ENCODE data around the gene U2AF2. TPM values are rescaled to one million over a fixed set of nuclear protein-coding genes. Genes with fewer than 3 reads are reported as not detected.

The U2AF2 gene
- total RNA-seq, 1 experiment from 2014 or later, result 309 TPM

DNA sequence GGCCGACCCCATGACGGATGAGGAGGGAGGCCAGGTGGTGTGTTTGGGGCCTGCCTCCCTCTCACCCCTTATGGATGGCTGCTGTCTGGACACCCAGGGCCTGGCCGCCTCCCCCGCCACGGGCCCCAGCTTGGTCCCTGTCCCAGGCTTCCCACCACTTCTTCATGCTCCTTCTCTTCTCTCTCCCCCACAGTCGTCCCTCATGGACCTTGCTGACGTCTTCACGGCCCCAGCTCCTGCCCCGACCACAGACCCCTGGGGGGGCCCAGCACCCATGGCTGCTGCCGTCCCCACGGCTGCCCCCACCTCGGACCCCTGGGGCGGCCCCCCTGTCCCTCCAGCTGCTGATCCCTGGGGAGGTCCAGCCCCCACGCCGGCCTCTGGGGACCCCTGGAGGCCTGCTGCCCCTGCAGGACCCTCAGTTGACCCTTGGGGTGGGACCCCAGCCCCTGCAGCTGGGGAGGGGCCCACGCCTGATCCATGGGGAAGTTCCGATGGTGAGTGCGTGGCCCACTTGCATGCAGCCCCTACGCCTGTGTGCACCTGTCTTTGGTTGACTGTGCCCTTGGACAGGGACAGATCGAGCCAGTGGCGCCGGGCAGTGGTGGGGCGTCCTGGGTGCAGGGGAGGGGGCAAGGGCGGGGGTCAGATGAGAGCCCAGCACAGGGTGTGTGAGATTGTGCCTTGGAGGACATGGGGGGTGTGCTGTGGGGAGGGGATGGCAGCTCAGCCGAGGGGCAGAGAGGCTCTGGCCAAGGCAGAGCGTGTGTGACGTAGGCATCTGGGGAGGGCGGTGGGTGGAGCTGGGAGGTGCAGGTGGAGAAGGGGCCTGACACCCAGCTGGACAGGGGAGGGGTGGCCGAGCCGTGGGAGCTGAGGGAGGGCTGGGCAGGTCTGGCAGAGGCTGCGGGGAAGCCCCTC is 37.0 kb downstream of the U2AF2 start:
- Mint-ChIP-seq H3K4me3 (ENCODE audit: low read depth, unreplicated experiment) (no peak overlapping the region), H3K9me3 (ENCODE audit: low read depth, unreplicated experiment) (no peaks in the 10 kb centered on the region), H3K4me1 (ENCODE audit: low read depth, unreplicated experiment) (peaks cover 12% of the 10 kb centered on the region), H3K27me3 (ENCODE audit: unreplicated experiment) (no peaks in the 10 kb centered on the region), H3K27ac (ENCODE audit: unreplicated experiment) (no peak overlapping the region), H3K36me3 (ENCODE audit: insufficient read depth, unreplicated experiment) (peaks cover 73% of the 10 kb centered on the region)
- BruUV-seq (replicated peaks), result no TSS peak
- intact Hi-C loops (cut with micrococcal nuclease; ENCODE audit: unreplicated experiment), result no loop called here
- CTCF ChIA-PET, result no interaction called here
- no peak for TF ChIP-seq CTCF (IDR thresholded peaks at IDR 0.05; ENCODE audit: unreplicated experiment)
- DNase-seq, result no peak

GRCh38 chr19:55692681-55693081 is 37.8 kb downstream of the U2AF2 start:
- Mint-ChIP-seq H3K4me3 (ENCODE audit: low read depth, unreplicated experiment) (no peak overlapping the region), H3K4me1 (ENCODE audit: low read depth, unreplicated experiment) (peaks cover 3% of the 10 kb centered on the region), H3K9me3 (ENCODE audit: low read depth, unreplicated experiment) (no peaks in the 10 kb centered on the region), H3K27ac (ENCODE audit: unreplicated experiment) (no peak overlapping the region), H3K36me3 (ENCODE audit: insufficient read depth, unreplicated experiment) (peaks cover 73% of the 10 kb centered on the region), H3K27me3 (ENCODE audit: unreplicated experiment) (no peaks in the 10 kb centered on the region)
- CTCF ChIA-PET, result no interaction called here
- no peak for TF ChIP-seq CTCF (IDR thresholded peaks at IDR 0.05; ENCODE audit: unreplicated experiment)
- no TSS peak for BruUV-seq (replicated peaks)
- intact Hi-C loops (cut with micrococcal nuclease; ENCODE audit: unreplicated experiment), result no loop called here
- DNase-seq, result no peak

GRCh38 chr19:55693336-55693974 is 38.6 kb downstream of the U2AF2 start:
- H3K27me3 Mint-ChIP-seq (ENCODE audit: unreplicated experiment), result no peaks in the 10 kb centered on the region
- BruUV-seq (replicated peaks), result no TSS peak
- no peaks in the 10 kb centered on the region for H3K4me1 Mint-ChIP-seq (ENCODE audit: low read depth, unreplicated experiment)
- CTCF ChIA-PET, result interaction anchor here (0.7 kb wide), 1 partner anchor 700 kb away, joined by 6 read pairs; no protein-coding TSS in a partner anchor
- H3K27ac Mint-ChIP-seq (ENCODE audit: unreplicated experiment), result no peak overlapping the region
- H3K36me3 Mint-ChIP-seq (ENCODE audit: insufficient read depth, unreplicated experiment), result peaks cover 68% of the 10 kb centered on the region
- no peaks in the 10 kb centered on the region for H3K9me3 Mint-ChIP-seq (ENCODE audit: low read depth, unreplicated experiment)
- intact Hi-C loops (cut with micrococcal nuclease; ENCODE audit: unreplicated experiment), result no loop called here
- TF ChIP-seq CTCF (IDR thresholded peaks at IDR 0.05; ENCODE audit: unreplicated experiment), result no peak
- no peak for DNase-seq
- H3K4me3 Mint-ChIP-seq (ENCODE audit: low read depth, unreplicated experiment), result no peak overlapping the region

- CTCF ChIA-PET, result interaction anchor here (0.6 to 0.7 kb wide), 2 partner anchors 124 to 700 kb away, joined by 4 to 6 read pairs; no protein-coding TSS in a partner anchor
- intact Hi-C loops (cut with micrococcal nuclease; ENCODE audit: unreplicated experiment), result no loop called here
- no peak overlapping the region for H3K4me3 Mint-ChIP-seq (ENCODE audit: low read depth, unreplicated experiment)
- peaks cover 68% of the 10 kb centered on the region for H3K36me3 Mint-ChIP-seq (ENCODE audit: insufficient read depth, unreplicated experiment)
- no peaks in the 10 kb centered on the region for H3K4me1 Mint-ChIP-seq (ENCODE audit: low read depth, unreplicated experiment)
- no peak for TF ChIP-seq CTCF (IDR thresholded peaks at IDR 0.05; ENCODE audit: unreplicated experiment)
- no peak for DNase-seq
- H3K27me3 Mint-ChIP-seq (ENCODE audit: unreplicated experiment), result no peaks in the 10 kb centered on the region
- no TSS peak for BruUV-seq (replicated peaks)
- no peaks in the 10 kb centered on the region for H3K9me3 Mint-ChIP-seq (ENCODE audit: low read depth, unreplicated experiment)
- H3K27ac Mint-ChIP-seq (ENCODE audit: unreplicated experiment), result no peak overlapping the region
Observed at GRCh38 chr19:55694241-55694655, 39.4 kb downstream of the U2AF2 start.
